Liver (tissue), 9 donors: ENCODE results near the gene PTPRN2. TPM values are rescaled to one million over a fixed set of nuclear protein-coding genes. Genes with fewer than 3 reads are reported as not detected.

Experiments used
- DNase-seq: peaks from one replicate; pipeline ENCODE4 v3.0.0-alpha.2; 2017; ENCODE audit warnings: low spot score
- H3K27ac ChIP-seq, 2 donors: one replicate each; pipeline ENCODE4 v1.7.0; 2013; ENCODE audit warnings: inconsistent platforms in 2 of 2, low read length in 2 of 2, control low read depth in 1 of 2, low read depth in 1 of 2, mild to moderate bottlenecking in 1 of 2
- H3K27me3 ChIP-seq, 4 donors: one replicate each; pipeline versions ENCODE4 v1.6.1 to v1.7.0; 2013; ENCODE audit warnings: low read length in 3 of 4, inconsistent platforms in 1 of 4, mild to moderate bottlenecking in 1 of 4, moderate library complexity in 1 of 4; ENCODE audit not compliant: control insufficient read depth in 4 of 4, insufficient read depth in 4 of 4
- H3K36me3 ChIP-seq, 4 donors: one replicate each; pipeline versions ENCODE4 v1.6.1 to v1.7.0; 2013; ENCODE audit warnings: low read length in 3 of 4, mild to moderate bottlenecking in 3 of 4, low read depth in 1 of 4, moderate library complexity in 1 of 4; ENCODE audit not compliant: control insufficient read depth in 4 of 4, insufficient read depth in 3 of 4
- H3K4me1 ChIP-seq, 4 donors: one replicate each; pipeline versions ENCODE4 v1.6.1 to v1.7.0; 2013; ENCODE audit warnings: low read length in 3 of 4, mild to moderate bottlenecking in 3 of 4, moderate library complexity in 1 of 4; ENCODE audit not compliant: control insufficient read depth in 4 of 4, insufficient read depth in 4 of 4
- H3K4me3 ChIP-seq, 3 donors: one replicate each; pipeline versions ENCODE4 v1.6.1 to v1.7.0; 2013; ENCODE audit warnings: low read length in 3 of 3, control low read depth in 1 of 3, low read depth in 1 of 3, mild to moderate bottlenecking in 1 of 3
- H3K9ac ChIP-seq, 2 donors: one replicate each; pipeline ENCODE4 v1.7.0; 2013; ENCODE audit warnings: low read length in 2 of 2, mild to moderate bottlenecking in 2 of 2, moderate library complexity in 2 of 2, control low read depth in 1 of 2, low read depth in 1 of 2
- H3K9me3 ChIP-seq, 4 donors: one replicate each; pipeline versions ENCODE4 v1.6.1 to v1.7.0; 2013; ENCODE audit warnings: low read length in 3 of 4; ENCODE audit not compliant: control insufficient read depth in 4 of 4
- ATF3 ChIP-seq: IDR thresholded peaks from 2 replicates; pipeline ENCODE4 v1.6.1; 2016; ENCODE audit warnings: antibody characterized with exemption
- CTCF ChIP-seq: fragments of 150-350 bp; IDR thresholded peaks from 2 replicates; pipeline ENCODE4 v1.5.1; 2017; ENCODE audit warnings: improper control_type of control experiment, low read depth, low read length; ENCODE audit not compliant: missing input control
- FOXA1 ChIP-seq: IDR thresholded peaks from 2 replicates; pipeline ENCODE4 v1.6.1; 2016; ENCODE audit warnings: antibody characterized with exemption
- GABPA ChIP-seq, 2 donors: IDR thresholded peaks in 1 of 2; conservative IDR thresholded peaks in 1 of 2; 2 replicates each; pipeline ENCODE4 v1.6.1; 2016; ENCODE audit warnings: antibody characterized with exemption in 2 of 2, mild to moderate bottlenecking in 1 of 2, moderate library complexity in 1 of 2
- HNF4A ChIP-seq, 2 donors: conservative IDR thresholded peaks; 2 replicates each; pipeline ENCODE4 v1.6.1; 2016; ENCODE audit warnings: antibody characterized with exemption in 2 of 2, mild to moderate bottlenecking in 2 of 2
- HNF4G ChIP-seq: IDR thresholded peaks from 2 replicates; pipeline ENCODE4 v1.6.1; 2016; ENCODE audit warnings: antibody characterized with exemption
- JUND ChIP-seq, 2 donors: IDR thresholded peaks; 2 replicates each; pipeline ENCODE4 v1.6.1; 2016; ENCODE audit warnings: antibody characterized with exemption in 2 of 2
- NR2F2 ChIP-seq: IDR thresholded peaks from 2 replicates; pipeline ENCODE4 v1.6.1; 2016; ENCODE audit warnings: antibody characterized with exemption
- REST ChIP-seq: IDR thresholded peaks from 2 replicates; pipeline ENCODE4 v1.6.1; 2016; ENCODE audit warnings: antibody characterized with exemption, mild to moderate bottlenecking
- RXRA ChIP-seq, 2 donors: IDR thresholded peaks; 2 replicates each; pipeline ENCODE4 v1.6.1; 2017 to 2018; ENCODE audit warnings: antibody characterized with exemption in 2 of 2, mild to moderate bottlenecking in 1 of 2
- SP1 ChIP-seq: IDR thresholded peaks from 2 replicates; pipeline ENCODE4 v1.6.1; 2018; ENCODE audit warnings: antibody characterized with exemption, mild to moderate bottlenecking
- TAF1 ChIP-seq: conservative IDR thresholded peaks from 2 replicates; pipeline ENCODE4 v1.6.1; 2016; ENCODE audit warnings: antibody characterized with exemption, mild to moderate bottlenecking
- YY1 ChIP-seq: IDR thresholded peaks from 2 replicates; pipeline ENCODE4 v1.6.1; 2016; ENCODE audit warnings: antibody characterized with exemption, mild to moderate bottlenecking
- ZBTB33 ChIP-seq: IDR thresholded peaks from 2 replicates; pipeline ENCODE4 v1.6.1; 2016; ENCODE audit warnings: antibody characterized with exemption
- WGBS: extraction: QIAGEN DNeasy Blood & Tissue Kit; methylation state at CpG from one replicate; pipeline ENCODE4 v1.1.7; 2013; 5-methylcytosine and 5-hydroxymethylcytosine counted together
- polyA plus RNA-seq, 2 donors: library from polyadenylated mRNA; stranded (reverse) in 1 of 2; unstranded in 1 of 2; fragments of 200-250 nt in 1 of 2; fragments of >200 nt in 1 of 2; fragmentation: Nextera tagmentation in 1 of 2; extraction: Ambion mirVana in 1 of 2; gene quantifications; one replicate each; pipeline versions ENCODE4 v1.2.1 to v1.2.3, GENCODE V29; 2013 to 2015
- total RNA-seq, 2 donors: library from RNA; depleted of rRNA; stranded (reverse); fragments of >200 nt; gene quantifications; one replicate each; pipeline ENCODE4 v1.2.3, GENCODE V29; 2014
- TF ChIP-seq, protein P1 (sequence below): IDR thresholded peaks from 2 replicates; pipeline ENCODE4 v1.6.1; 2016; ENCODE audit warnings: antibody characterized with exemption
- donor health status: healthy.
- donor health status: healthy.
- donor health status: healthy.
- donor health status: healthy.
- donor health status: healthy.

Gene PTPRN2
- total and polyA plus RNA-seq, 4 donors: 0.75 to 1.9 (median 1.1) TPM

DNA sequence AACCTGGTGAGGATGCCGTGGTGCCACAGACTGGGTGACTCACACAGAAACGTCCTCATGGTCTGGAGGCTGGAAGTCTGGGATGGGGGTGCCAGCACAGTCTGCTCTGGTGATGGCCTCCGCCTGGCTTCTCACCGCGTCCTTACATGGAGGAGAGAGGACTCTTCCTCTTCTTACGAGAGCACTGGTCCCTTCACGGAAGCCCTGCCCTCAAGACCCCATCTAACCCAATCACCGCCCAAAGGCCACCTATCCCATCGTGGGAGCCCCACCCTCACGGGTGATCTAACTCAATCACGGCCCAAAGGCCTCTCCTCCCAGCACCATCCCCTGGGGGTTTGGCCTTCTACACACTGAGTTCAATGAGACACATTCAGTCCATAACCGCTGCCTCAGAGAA is 137.7 kb downstream of the PTPRN2 start:
- no peak overlapping the region for H3K4me3 ChIP-seq
- no peak overlapping the region for H3K9ac ChIP-seq
- H3K4me1 ChIP-seq: no peaks in the 10 kb centered on the region
- no peak for TF ChIP-seq REST
- no peaks in the 10 kb centered on the region for H3K27me3 ChIP-seq
- DNase-seq: no peak
- whole genome bisulfite sequencing: 91% methylated on average over 12 of the region's 12 CpGs
- no peaks in the 10 kb centered on the region for H3K36me3 ChIP-seq
- H3K27ac ChIP-seq: no peak overlapping the region
- H3K9me3 ChIP-seq: no peaks in the 10 kb centered on the region

GRCh38 chr7:158449266-158449665 is 138.4 kb downstream of the PTPRN2 start:
- WGBS: 94% methylated on average over 12 of the region's 12 CpGs
- H3K27ac ChIP-seq: no peak overlapping the region
- TF ChIP-seq GABPA (IDR thresholded peaks at IDR 0.05 in 1 of 2, conservative IDR thresholded peaks at IDR 0.05 in 1 of 2) (no peak), ZBTB33 (no peak), TAF1 (no peak), FOXA1 (no peak), HNF4A (conservative IDR thresholded peaks at IDR 0.05) (no peak), YY1 (no peak), NR2F2 (no peak), JUND (IDR thresholded peaks at IDR 0.05) (no peak), HNF4G (no peak), RXRA (IDR thresholded peaks at IDR 0.05) (no peak), ATF3 (no peak), SP1 (no peak)
- no peaks in the 10 kb centered on the region for H3K9me3 ChIP-seq
- H3K27me3 ChIP-seq: no peaks in the 10 kb centered on the region
- H3K36me3 ChIP-seq: no peaks in the 10 kb centered on the region
- no peak overlapping the region for H3K9ac ChIP-seq
- H3K4me3 ChIP-seq: no peak overlapping the region
- no peak for DNase-seq
- no peaks in the 10 kb centered on the region for H3K4me1 ChIP-seq

DNA sequence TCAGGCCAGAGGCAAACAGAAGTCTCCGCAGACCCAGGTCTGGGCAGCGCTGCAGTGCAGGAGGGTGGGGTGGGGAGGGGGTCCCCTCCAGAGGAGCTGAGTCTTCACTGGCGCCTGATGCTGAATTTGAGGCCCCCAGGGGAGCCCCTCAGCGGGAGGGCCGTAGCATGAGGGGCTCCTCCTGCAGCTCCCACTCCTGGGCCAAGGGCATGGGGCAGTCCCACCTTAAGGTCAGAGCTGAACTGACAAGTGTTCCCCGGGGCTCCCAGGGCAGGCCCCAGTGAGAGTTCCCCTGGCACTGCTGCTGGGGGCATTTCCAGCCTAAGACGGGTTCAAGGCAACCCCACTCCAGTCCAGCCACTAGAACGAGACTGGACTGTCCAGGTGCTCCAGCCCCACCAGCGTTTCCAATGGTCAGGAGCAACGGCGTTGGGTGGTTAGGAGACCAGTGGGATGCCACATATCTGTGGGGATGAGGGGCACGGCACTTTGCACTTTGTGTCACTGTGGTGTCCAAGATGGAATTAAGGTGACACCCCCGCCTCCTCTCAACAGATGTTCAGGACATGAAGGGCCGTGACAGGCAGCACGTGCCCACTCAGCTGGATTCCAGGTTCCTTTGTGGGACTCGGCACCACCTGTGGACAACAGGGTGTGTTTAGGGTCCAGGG is 139.1 kb downstream of the PTPRN2 start:
- TF ChIP-seq, protein P1, sequence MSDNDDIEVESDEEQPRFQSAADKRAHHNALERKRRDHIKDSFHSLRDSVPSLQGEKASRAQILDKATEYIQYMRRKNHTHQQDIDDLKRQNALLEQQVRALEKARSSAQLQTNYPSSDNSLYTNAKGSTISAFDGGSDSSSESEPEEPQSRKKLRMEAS: no peak
- TF ChIP-seq CTCF (no peak), ZBTB33 (no peak)
- Histone ChIP-seq H3K9me3 (no peaks in the 10 kb centered on the region), H3K36me3 (no peaks in the 10 kb centered on the region), H3K4me1 (no peaks in the 10 kb centered on the region), H3K27me3 (no peaks in the 10 kb centered on the region), H3K4me3 (no peak overlapping the region), H3K27ac (no peak overlapping the region), H3K9ac (no peak overlapping the region)
- DNase-seq: no peak
- 92% methylated on average over 16 of the region's 16 CpGs for WGBS
